Activated CD8-positive, alpha-beta memory T cell treated with anti-CD3 and anti-CD28 coated beads, Interleukin-2, amount 10 ng/mL, durations not matched to agents 7 days and 5 days (primary cell): ENCODE measurements around the gene PRPS1. TPM values are rescaled to one million over a fixed set of nuclear protein-coding genes. Genes with fewer than 3 reads are reported as not detected.

Source experiments
- ATAC-seq: fragments of 150-1000 bp; cut with Tn5 transposase; one replicate; pipeline ENCODE4 v1.10.0; 2021; ENCODE audit warnings: moderate library complexity
- CTCF ChIA-PET: fragments of 350-600 bp; sonication (Branson Sonifier 250); formaldehyde crosslinking; loops from one replicate; lab custom pipeline; 2021; ENCODE audit warnings: antibody characterized with exemption; lab: Charles Lee
- DNase-seq: peaks from one replicate; pipeline ENCODE4 v3.0.0-alpha.2; 2020
- H3K27ac Mint-ChIP-seq: one replicate; pipeline ENCODE4 v1.8.0; 2021; ENCODE audit warnings: mild to moderate bottlenecking, mixed read lengths
- H3K27me3 Mint-ChIP-seq: one replicate; pipeline ENCODE4 v1.8.0; 2021; ENCODE audit warnings: mixed read lengths
- H3K36me3 Mint-ChIP-seq: one replicate; pipeline ENCODE4 v1.8.0; 2021; ENCODE audit warnings: mild to moderate bottlenecking, mixed read lengths
- H3K4me1 Mint-ChIP-seq: one replicate; pipeline ENCODE4 v1.8.0; 2021; ENCODE audit warnings: mixed read lengths
- H3K4me3 Mint-ChIP-seq: one replicate; pipeline ENCODE4 v1.8.0; 2021; ENCODE audit warnings: mild to moderate bottlenecking, moderate library complexity, mixed read lengths
- H3K9me3 Mint-ChIP-seq: one replicate; pipeline ENCODE4 v1.8.0; 2022; ENCODE audit warnings: low read depth, mixed read lengths
- total RNA-seq, 2 experiments: library from RNA; stranded (reverse); gene quantifications; one replicate each; pipeline ENCODE4 v1.2.3, GENCODE V29; 2021

PRPS1 gene
- total RNA-seq, result 10 to 100 TPM; 68.3 to 75.7 TPM

GRCh38 chrX:107627838-107628661, at the start of gene PRPS1:
PRPS1 (plus strand) TSS chrX:107628510; CDS start chrX:107628629, 119 bp downstream.
- Mint-ChIP-seq H3K36me3 (peaks cover 1% of the 10 kb centered on the region), H3K27me3 (no peaks in the 10 kb centered on the region), H3K4me1 (peaks cover 27% of the 10 kb centered on the region), H3K4me3 (peak within 1 kb of the TSS; percentile 80), H3K9me3 (no peaks in the 10 kb centered on the region), H3K27ac (peak within 1 kb of the TSS; percentile 93)
- CTCF ChIA-PET, result interaction anchor here (1.3 to 4.3 kb wide), 8 partner anchors 12 to 266 kb away, joined by 3 to 13 read pairs (median 6); partner anchors contain the start of gene NCBP2L
- ATAC-seq, result peak; percentile 99
- peak; percentile 95 for DNase-seq

- Mint-ChIP-seq H3K4me3 (no peak overlapping the region), H3K27me3 (peaks cover under 1% of the 10 kb centered on the region), H3K36me3 (no peaks in the 10 kb centered on the region), H3K4me1 (peaks cover 7% of the 10 kb centered on the region), H3K9me3 (no peaks in the 10 kb centered on the region), H3K27ac (no peak overlapping the region)
- DNase-seq (no peak), ATAC-seq (no peak)
- CTCF ChIA-PET, result no interaction called here
Measured at GRCh38 chrX:107579956-107580355, 48.4 kb upstream of the PRPS1 start.

- DNase-seq, result no peak
- Mint-ChIP-seq H3K4me1 (peaks cover 3% of the 10 kb centered on the region), H3K9me3 (no peaks in the 10 kb centered on the region), H3K27me3 (peaks cover 3% of the 10 kb centered on the region), H3K4me3 (no peak overlapping the region), H3K36me3 (no peaks in the 10 kb centered on the region), H3K27ac (no peak overlapping the region)
- CTCF ChIA-PET, result no interaction called here
- ATAC-seq, result no peak
Measured at GRCh38 chrX:107581923-107582322, 46.4 kb upstream of the PRPS1 start.

DNA sequence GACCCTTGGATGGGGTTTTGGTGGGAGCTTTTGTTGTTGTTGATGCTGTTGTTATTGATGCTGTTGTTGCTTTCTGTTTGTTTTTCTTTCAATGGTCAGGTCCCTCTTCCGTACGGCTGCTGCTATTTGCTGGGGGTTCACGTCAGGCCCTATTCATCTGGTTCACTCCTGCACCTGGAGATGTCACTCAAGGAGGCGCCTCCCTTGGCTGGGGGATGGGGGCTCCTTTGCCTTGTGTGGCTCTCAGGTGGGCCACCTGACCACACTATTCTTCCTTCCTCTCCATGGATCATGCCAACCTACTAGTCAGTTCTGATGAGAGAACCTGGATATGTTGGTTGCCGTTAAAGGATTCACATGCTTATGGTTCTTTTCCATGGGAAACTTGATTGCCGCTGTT, 39.1 kb upstream of the PRPS1 start:
- DNase-seq (no peak), ATAC-seq (no peak)
- H3K9me3 Mint-ChIP-seq, result no peaks in the 10 kb centered on the region
- no peaks in the 10 kb centered on the region for H3K36me3 Mint-ChIP-seq
- H3K27me3 Mint-ChIP-seq, result peaks cover 6% of the 10 kb centered on the region
- H3K4me1 Mint-ChIP-seq, result no peaks in the 10 kb centered on the region
- H3K4me3 Mint-ChIP-seq, result no peak overlapping the region
- no peak overlapping the region for H3K27ac Mint-ChIP-seq
- CTCF ChIA-PET, result no interaction called here

- no peak overlapping the region for H3K27ac Mint-ChIP-seq
- DNase-seq, result no peak
- CTCF ChIA-PET, result no interaction called here
- no peaks in the 10 kb centered on the region for H3K4me1 Mint-ChIP-seq
- no peaks in the 10 kb centered on the region for H3K36me3 Mint-ChIP-seq
- H3K4me3 Mint-ChIP-seq, result no peak overlapping the region
- ATAC-seq, result no peak
- no peaks in the 10 kb centered on the region for H3K9me3 Mint-ChIP-seq
- H3K27me3 Mint-ChIP-seq, result peaks cover 3% of the 10 kb centered on the region
Measured at GRCh38 chrX:107596651-107597050, 31.7 kb upstream of the PRPS1 start.

DNA sequence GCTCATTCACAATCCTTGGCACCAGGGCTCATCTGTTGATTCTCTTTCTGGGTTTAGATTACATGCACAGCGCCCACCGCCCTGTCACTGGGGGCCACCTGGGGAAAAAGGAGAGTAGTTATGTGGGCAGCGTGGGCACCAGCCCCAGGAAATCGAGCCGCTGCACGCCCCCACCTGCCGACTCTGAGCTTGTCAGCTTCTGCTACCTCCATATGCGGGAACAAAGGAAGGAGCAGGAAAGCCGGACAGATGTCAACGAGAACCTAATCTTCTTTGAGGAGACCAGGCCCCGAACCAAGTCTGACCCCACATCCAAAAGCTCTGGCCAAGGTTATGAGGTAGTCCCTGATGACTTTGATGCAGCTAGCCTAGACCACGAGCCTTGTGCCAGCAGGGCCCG, 31.0 kb upstream of the PRPS1 start:
- Mint-ChIP-seq H3K9me3 (no peaks in the 10 kb centered on the region), H3K27ac (no peak overlapping the region), H3K4me1 (no peaks in the 10 kb centered on the region), H3K36me3 (no peaks in the 10 kb centered on the region), H3K27me3 (peaks cover 3% of the 10 kb centered on the region), H3K4me3 (no peak overlapping the region)
- no peak for DNase-seq
- no peak for ATAC-seq
- CTCF ChIA-PET, result no interaction called here

DNA sequence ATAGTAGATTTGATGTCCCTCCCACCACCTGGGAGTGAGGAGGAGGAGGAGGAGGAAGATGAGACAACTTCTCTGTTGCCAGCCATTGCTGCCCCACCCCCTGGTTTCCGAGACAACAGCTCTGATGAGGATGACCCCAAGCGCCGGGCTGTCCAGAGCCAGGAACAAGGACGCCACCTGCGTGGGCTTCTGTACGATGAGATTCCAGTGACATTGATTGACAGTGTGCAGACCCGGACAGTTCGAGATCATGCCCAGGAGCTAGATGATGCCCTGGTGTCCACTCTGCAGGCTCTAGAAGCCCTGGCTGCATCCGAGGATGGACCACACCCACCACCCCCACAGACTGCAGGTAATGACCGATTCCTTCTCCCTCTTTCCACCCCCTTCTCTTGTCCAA, 30.5 kb upstream of the PRPS1 start:
- H3K36me3 Mint-ChIP-seq, result no peaks in the 10 kb centered on the region
- no peak overlapping the region for H3K27ac Mint-ChIP-seq
- H3K4me3 Mint-ChIP-seq, result no peak overlapping the region
- CTCF ChIA-PET, result no interaction called here
- peaks cover 3% of the 10 kb centered on the region for H3K27me3 Mint-ChIP-seq
- DNase-seq (no peak), ATAC-seq (no peak)
- H3K9me3 Mint-ChIP-seq, result no peaks in the 10 kb centered on the region
- no peaks in the 10 kb centered on the region for H3K4me1 Mint-ChIP-seq

GRCh38 chrX:107599450-107599861, 28.9 kb upstream of the PRPS1 start:
- DNase-seq (no peak), ATAC-seq (no peak)
- Mint-ChIP-seq H3K4me3 (no peak overlapping the region), H3K27me3 (peaks cover 3% of the 10 kb centered on the region), H3K9me3 (no peaks in the 10 kb centered on the region), H3K36me3 (no peaks in the 10 kb centered on the region), H3K4me1 (no peaks in the 10 kb centered on the region), H3K27ac (no peak overlapping the region)
- CTCF ChIA-PET, result interaction anchor here (0.6 kb wide), 1 partner anchor 347 kb away, joined by 3 read pairs; no protein-coding TSS in a partner anchor

DNA sequence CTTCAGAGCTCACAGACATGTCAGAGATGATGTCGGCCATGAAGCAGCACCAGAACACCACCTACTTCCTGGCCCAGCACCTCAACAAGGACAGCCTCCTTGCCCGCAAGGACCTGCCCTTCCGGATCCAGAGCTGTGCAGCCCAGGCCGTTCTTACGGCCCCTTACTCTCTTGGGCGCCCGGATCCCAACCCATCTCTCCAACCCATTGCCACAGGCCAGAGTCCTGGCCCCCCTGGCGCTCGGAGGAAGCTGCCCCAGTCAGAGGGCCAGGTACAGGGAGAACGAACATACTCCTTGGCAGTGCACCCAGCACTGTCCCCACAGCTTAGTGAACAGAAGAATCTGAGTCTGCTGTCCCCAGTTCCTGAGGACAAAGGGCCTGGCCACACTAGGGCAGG, 27.9 kb upstream of the PRPS1 start:
- H3K27me3 Mint-ChIP-seq, result peaks cover 3% of the 10 kb centered on the region
- H3K27ac Mint-ChIP-seq, result no peak overlapping the region
- H3K4me1 Mint-ChIP-seq, result no peaks in the 10 kb centered on the region
- ATAC-seq (no peak), DNase-seq (no peak)
- H3K4me3 Mint-ChIP-seq, result no peak overlapping the region
- no peaks in the 10 kb centered on the region for H3K9me3 Mint-ChIP-seq
- H3K36me3 Mint-ChIP-seq, result no peaks in the 10 kb centered on the region
- CTCF ChIA-PET, result no interaction called here

GRCh38 chrX:107601326-107601725, 27.0 kb upstream of the PRPS1 start:
- H3K9me3 Mint-ChIP-seq, result no peaks in the 10 kb centered on the region

GRCh38 chrX:107601759-107602158, 26.6 kb upstream of the PRPS1 start:
- ATAC-seq (no peak), DNase-seq (no peak)
- Mint-ChIP-seq H3K4me3 (no peak overlapping the region), H3K9me3 (no peaks in the 10 kb centered on the region), H3K27me3 (no peaks in the 10 kb centered on the region), H3K4me1 (no peaks in the 10 kb centered on the region), H3K27ac (no peak overlapping the region), H3K36me3 (no peaks in the 10 kb centered on the region)
- CTCF ChIA-PET, result no interaction called here

More at GRCh38 chrX:107601326-107601725, 27.0 kb upstream of the PRPS1 start:
- Mint-ChIP-seq H3K27ac (no peak overlapping the region), H3K36me3 (no peaks in the 10 kb centered on the region), H3K4me1 (no peaks in the 10 kb centered on the region), H3K27me3 (peaks cover 2% of the 10 kb centered on the region), H3K4me3 (no peak overlapping the region)
- no peak for DNase-seq
- CTCF ChIA-PET, result no interaction called here
- ATAC-seq, result no peak

DNA sequence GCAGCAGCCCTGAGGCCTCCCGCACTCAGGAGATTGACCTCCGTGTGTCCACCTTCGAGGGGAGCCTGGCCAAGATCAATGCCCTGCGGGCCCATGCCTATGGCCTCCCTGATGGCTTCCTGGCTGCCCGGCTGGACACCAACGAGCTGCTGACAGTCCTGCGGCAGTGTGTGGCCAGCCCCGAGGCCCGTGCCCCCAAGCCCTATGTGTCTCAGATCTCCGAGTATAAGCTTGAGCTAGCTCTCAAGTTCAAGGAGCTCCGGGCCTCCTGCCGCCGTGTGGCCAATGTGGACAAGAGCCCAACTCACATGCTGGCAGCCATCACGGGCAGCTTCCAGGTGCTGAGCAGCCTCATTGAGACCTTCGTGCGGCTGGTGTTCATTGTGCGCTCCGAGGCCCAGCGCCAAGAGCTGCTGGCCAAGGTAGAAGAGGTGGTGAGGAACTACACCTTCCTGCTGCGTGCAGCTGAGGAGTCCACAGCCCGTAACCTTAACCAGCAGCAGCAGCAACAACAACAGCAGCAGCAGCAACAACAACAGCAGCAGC, 25.5 kb upstream of the PRPS1 start:
- no peak overlapping the region for H3K4me3 Mint-ChIP-seq
- no peaks in the 10 kb centered on the region for H3K27me3 Mint-ChIP-seq
- H3K4me1 Mint-ChIP-seq, result no peaks in the 10 kb centered on the region
- no peaks in the 10 kb centered on the region for H3K9me3 Mint-ChIP-seq
- no peak overlapping the region for H3K27ac Mint-ChIP-seq
- no peak for DNase-seq
- no peaks in the 10 kb centered on the region for H3K36me3 Mint-ChIP-seq
- ATAC-seq, result no peak
- CTCF ChIA-PET, result no interaction called here

GRCh38 chrX:107603429-107604159, 24.7 kb upstream of the PRPS1 start:
- Mint-ChIP-seq H3K27ac (no peak overlapping the region), H3K36me3 (no peaks in the 10 kb centered on the region), H3K9me3 (no peaks in the 10 kb centered on the region), H3K27me3 (no peaks in the 10 kb centered on the region), H3K4me1 (no peaks in the 10 kb centered on the region), H3K4me3 (no peak overlapping the region)
- no peak for DNase-seq
- no peak for ATAC-seq
- CTCF ChIA-PET, result no interaction called here
